ENCODE measurements around the gene ZMYND8.

GRCh38 chr20:47289096-47289495, 67.4 kb downstream of the ZMYND8 start:
- TF ChIP-seq CTCF (conservative IDR thresholded peaks at IDR 0.05 in 1 of 2, IDR thresholded peaks at IDR 0.05 in 1 of 2; ENCODE audit: low read depth in 1 of 2, low read length in 2 of 2) (no peak), EZH2 (IDR thresholded peaks at IDR 0.05; ENCODE audit: low read length, missing control alignments) (no peak)
